HepG2 (cell line): ENCODE measurements around the gene COBLL1. TPM values are rescaled to one million over a fixed set of nuclear protein-coding genes. Genes with fewer than 3 reads are reported as not detected.

Experiments
- ARNT ChIP-seq: fragments of 450-650 bp; IDR thresholded peaks from 2 replicates; pipeline ENCODE4 v1.6.1; 2017
- ATRX ChIP-seq: sonication (generic); formaldehyde crosslinking; IDR thresholded peaks from 2 replicates; pipeline ENCODE4 v1.4.0; 2020; ENCODE audit warnings: missing genetic modification reagents, borderline replicate concordance
- GATAD2A ChIP-seq: IDR thresholded peaks from 2 replicates; pipeline ENCODE4 v1.6.1; 2016
- IRF2 ChIP-seq: IDR thresholded peaks from 2 replicates; pipeline ENCODE4 v1.6.1; 2018; ENCODE audit warnings: missing genetic modification reagents, missing compliant biosample characterization
- KAT7 ChIP-seq: IDR thresholded peaks from 2 replicates; pipeline ENCODE4 v1.6.1; 2018; ENCODE audit warnings: borderline replicate concordance, missing compliant biosample characterization
- MIXL1 ChIP-seq: IDR thresholded peaks from 2 replicates; pipeline ENCODE4 v1.6.1; 2016
- POLR2A ChIP-seq, 2 experiments: IDR thresholded peaks; 2 replicates each; pipeline ENCODE4 v1.6.1; 2011; ENCODE audit warnings: low read depth in 2 of 2, low read length in 2 of 2, mild to moderate bottlenecking in 1 of 2, moderate library complexity in 1 of 2; ENCODE audit not compliant: insufficient read depth in 1 of 2
- SATB2 ChIP-seq: sonication (generic); formaldehyde crosslinking; IDR thresholded peaks from 2 replicates; pipeline ENCODE4 v1.5.0; 2020; ENCODE audit warnings: missing genetic modification reagents
- SP140L ChIP-seq: sonication (generic); formaldehyde crosslinking; IDR thresholded peaks from 2 replicates; pipeline ENCODE4 v1.4.0; 2020; ENCODE audit warnings: missing genetic modification reagents, borderline replicate concordance
- STAT5B ChIP-seq: sonication (generic); formaldehyde crosslinking; IDR thresholded peaks from 2 replicates; pipeline ENCODE4 v1.4.0; 2020; ENCODE audit warnings: missing genetic modification reagents
- TBX3 ChIP-seq: fragments of 450-650 bp; IDR thresholded peaks from 2 replicates; pipeline ENCODE4 v1.6.1; 2017; ENCODE audit warnings: antibody characterized with exemption, mild to moderate bottlenecking, inconsistent platforms, borderline replicate concordance
- TOPORS ChIP-seq: sonication (generic); formaldehyde crosslinking; IDR thresholded peaks from 2 replicates; pipeline ENCODE4 v1.8.0; 2023; ENCODE audit warnings: mild to moderate bottlenecking, missing genetic modification reagents
- ZC3H13 ChIP-seq: sonication (generic); formaldehyde crosslinking; IDR thresholded peaks from 2 replicates; pipeline ENCODE4 v1.8.1; 2023; ENCODE audit warnings: mild to moderate bottlenecking, missing genetic modification reagents, moderate library complexity
- ZMYM4 ChIP-seq: sonication (generic); formaldehyde crosslinking; IDR thresholded peaks from 2 replicates; pipeline ENCODE4 v1.8.1; 2023; ENCODE audit warnings: mild to moderate bottlenecking, missing genetic modification reagents
- ZNF274 ChIP-seq: sonication (generic); formaldehyde crosslinking; IDR thresholded peaks from 2 replicates; pipeline ENCODE4 v1.5.1; 2020; ENCODE audit warnings: mild to moderate bottlenecking, missing genetic modification reagents
- ZNF510 ChIP-seq: sonication (generic); formaldehyde crosslinking; IDR thresholded peaks from 2 replicates; pipeline ENCODE4 v1.4.0; 2020; ENCODE audit warnings: low read depth, mild to moderate bottlenecking, missing genetic modification reagents
- ZNF614 ChIP-seq: IDR thresholded peaks from 2 replicates; pipeline ENCODE4 v1.6.1; 2018; ENCODE audit warnings: missing biosample characterization, missing genetic modification reagents, inconsistent platforms, borderline replicate concordance
- ZNF619 ChIP-seq: sonication (generic); formaldehyde crosslinking; IDR thresholded peaks from 2 replicates; pipeline ENCODE4 v1.4.0; 2020; ENCODE audit warnings: mild to moderate bottlenecking, missing genetic modification reagents
- ZNF780A ChIP-seq: sonication (generic); formaldehyde crosslinking; IDR thresholded peaks from 2 replicates; pipeline ENCODE4 v1.8.0; 2022; ENCODE audit warnings: mild to moderate bottlenecking, missing genetic modification reagents, moderate library complexity
- polyA plus RNA-seq, 8 experiments: library from polyadenylated mRNA; depleted of rRNA in 3 of 8; stranded (reverse) in 7 of 8; unstranded in 1 of 8; fragments of >200 nt; fragmentation: Illumina TruSeq in 4 of 8; extraction: Trizol in 4 of 8; gene quantifications; 2 replicates each; pipeline versions ENCODE4 v1.2.1 to v1.2.3, GENCODE V29; 2011 to 2016; ENCODE audit warnings: low read depth in 4 of 8, missing spikeins in 1 of 8, mixed read lengths in 1 of 8; ENCODE audit not compliant: insufficient read depth in 1 of 8
- total RNA-seq, 5 experiments: library from RNA; depleted of rRNA; stranded (reverse); fragments of >200 nt; fragmentation: Illumina TruSeq; extraction: Trizol; gene quantifications; 2 replicates each; pipeline ENCODE4 v1.2.3, GENCODE V29; 2016; ENCODE audit warnings: low read depth in 1 of 5
- TF ChIP-seq, protein P1 (sequence below): sonication (generic); formaldehyde crosslinking; IDR thresholded peaks from 2 replicates; pipeline ENCODE4 v1.8.1; 2022; ENCODE audit warnings: low read depth, mild to moderate bottlenecking, missing genetic modification reagents
- TF ChIP-seq, protein P2 (sequence below): sonication (generic); formaldehyde crosslinking; conservative IDR thresholded peaks from 2 replicates; pipeline ENCODE4 v1.8.0; 2022; ENCODE audit warnings: missing genetic modification reagents
- TF ChIP-seq, protein P3 (sequence below): sonication (generic); formaldehyde crosslinking; IDR thresholded peaks from 2 replicates; pipeline ENCODE4 v1.4.0; 2020; ENCODE audit warnings: missing genetic modification reagents
- TF ChIP-seq, protein P4 (sequence below): sonication (generic); formaldehyde crosslinking; IDR thresholded peaks from 2 replicates; pipeline ENCODE4 v1.8.0; 2022; ENCODE audit warnings: mild to moderate bottlenecking, missing genetic modification reagents, moderate library complexity
- TF ChIP-seq, protein P5 (sequence below): sonication (generic); formaldehyde crosslinking; IDR thresholded peaks from 2 replicates; pipeline ENCODE4 v1.8.1; 2023; ENCODE audit warnings: missing genetic modification reagents, mild to moderate bottlenecking, borderline replicate concordance

The COBLL1 gene
- total and polyA plus RNA-seq, 2 of the 13 experiments (the other 11 are each of a cell fraction or from before 2014, with no cell fraction given): 32.6 to 86.8 TPM

DNA sequence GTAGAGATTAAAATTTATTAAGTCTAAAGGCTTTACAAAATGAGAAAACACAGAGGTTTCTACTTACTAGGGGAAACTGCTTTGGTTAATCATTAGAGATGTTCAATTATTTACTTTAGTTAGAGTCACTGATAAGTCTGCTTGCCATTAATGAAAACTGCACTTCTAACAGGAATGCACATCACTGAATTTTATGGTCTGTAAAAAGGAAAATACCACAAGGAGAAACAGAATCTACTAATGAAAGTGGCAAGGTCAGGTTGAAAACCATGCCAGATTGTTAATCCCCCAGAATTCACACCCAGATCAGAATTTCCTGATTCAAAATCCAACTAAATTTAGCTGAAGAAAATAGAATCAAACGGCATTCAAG, 129.9 kb downstream of the COBLL1 start (continued):
- TF ChIP-seq KAT7 (CRISPR knock-in tag) (0 out of 2 replicates have a peak, but pooled peaks have one; percentile 32), ATRX (CRISPR knock-in tag) (no peak), SATB2 (CRISPR knock-in tag) (peak; percentile 39; the same call in 1 of the 2 replicates), STAT5B (no peak), ZNF614 (CRISPR knock-in tag) (no peak), ZNF780A (CRISPR knock-in tag) (no peak), ZMYM4 (CRISPR knock-in tag) (no peak), MIXL1 (CRISPR knock-in tag) (peak; percentile 54; the same call in 1 of the 2 replicates), GATAD2A (CRISPR knock-in tag) (no peak; the same call in 1 of the 2 replicates), ZNF510 (CRISPR knock-in tag) (no peak), ARNT (no peak), POLR2A (IDR thresholded peaks at IDR 0.05; ENCODE audit: insufficient read depth in 1 of 2, low read depth in 2 of 2, low read length in 2 of 2) (no peak; a peak in 1 of 4 replicates), SP140L (CRISPR knock-in tag) (no peak), ZC3H13 (CRISPR knock-in tag) (no peak), TOPORS (CRISPR knock-in tag) (no peak), ZNF274 (CRISPR knock-in tag) (no peak), TBX3 (no peak; the same call in 1 of the 2 replicates), ZNF619 (CRISPR knock-in tag) (no peak), IRF2 (CRISPR knock-in tag) (no peak)
- TF ChIP-seq, protein P1, sequence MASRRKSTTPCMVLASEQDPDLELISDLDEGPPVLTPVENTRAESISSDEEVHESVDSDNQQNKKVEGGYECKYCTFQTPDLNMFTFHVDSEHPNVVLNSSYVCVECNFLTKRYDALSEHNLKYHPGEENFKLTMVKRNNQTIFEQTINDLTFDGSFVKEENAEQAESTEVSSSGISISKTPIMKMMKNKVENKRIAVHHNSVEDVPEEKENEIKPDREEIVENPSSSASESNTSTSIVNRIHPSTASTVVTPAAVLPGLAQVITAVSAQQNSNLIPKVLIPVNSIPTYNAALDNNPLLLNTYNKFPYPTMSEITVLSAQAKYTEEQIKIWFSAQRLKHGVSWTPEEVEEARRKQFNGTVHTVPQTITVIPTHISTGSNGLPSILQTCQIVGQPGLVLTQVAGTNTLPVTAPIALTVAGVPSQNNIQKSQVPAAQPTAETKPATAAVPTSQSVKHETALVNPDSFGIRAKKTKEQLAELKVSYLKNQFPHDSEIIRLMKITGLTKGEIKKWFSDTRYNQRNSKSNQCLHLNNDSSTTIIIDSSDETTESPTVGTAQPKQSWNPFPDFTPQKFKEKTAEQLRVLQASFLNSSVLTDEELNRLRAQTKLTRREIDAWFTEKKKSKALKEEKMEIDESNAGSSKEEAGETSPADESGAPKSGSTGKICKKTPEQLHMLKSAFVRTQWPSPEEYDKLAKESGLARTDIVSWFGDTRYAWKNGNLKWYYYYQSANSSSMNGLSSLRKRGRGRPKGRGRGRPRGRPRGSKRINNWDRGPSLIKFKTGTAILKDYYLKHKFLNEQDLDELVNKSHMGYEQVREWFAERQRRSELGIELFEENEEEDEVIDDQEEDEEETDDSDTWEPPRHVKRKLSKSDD (CRISPR knock-in tag): no peak
- TF ChIP-seq, protein P2, sequence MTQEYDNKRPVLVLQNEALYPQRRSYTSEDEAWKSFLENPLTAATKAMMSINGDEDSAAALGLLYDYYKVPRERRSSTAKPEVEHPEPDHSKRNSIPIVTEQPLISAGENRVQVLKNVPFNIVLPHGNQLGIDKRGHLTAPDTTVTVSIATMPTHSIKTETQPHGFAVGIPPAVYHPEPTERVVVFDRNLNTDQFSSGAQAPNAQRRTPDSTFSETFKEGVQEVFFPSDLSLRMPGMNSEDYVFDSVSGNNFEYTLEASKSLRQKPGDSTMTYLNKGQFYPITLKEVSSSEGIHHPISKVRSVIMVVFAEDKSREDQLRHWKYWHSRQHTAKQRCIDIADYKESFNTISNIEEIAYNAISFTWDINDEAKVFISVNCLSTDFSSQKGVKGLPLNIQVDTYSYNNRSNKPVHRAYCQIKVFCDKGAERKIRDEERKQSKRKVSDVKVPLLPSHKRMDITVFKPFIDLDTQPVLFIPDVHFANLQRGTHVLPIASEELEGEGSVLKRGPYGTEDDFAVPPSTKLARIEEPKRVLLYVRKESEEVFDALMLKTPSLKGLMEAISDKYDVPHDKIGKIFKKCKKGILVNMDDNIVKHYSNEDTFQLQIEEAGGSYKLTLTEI (CRISPR knock-in tag): no peak
- TF ChIP-seq, protein P3, sequence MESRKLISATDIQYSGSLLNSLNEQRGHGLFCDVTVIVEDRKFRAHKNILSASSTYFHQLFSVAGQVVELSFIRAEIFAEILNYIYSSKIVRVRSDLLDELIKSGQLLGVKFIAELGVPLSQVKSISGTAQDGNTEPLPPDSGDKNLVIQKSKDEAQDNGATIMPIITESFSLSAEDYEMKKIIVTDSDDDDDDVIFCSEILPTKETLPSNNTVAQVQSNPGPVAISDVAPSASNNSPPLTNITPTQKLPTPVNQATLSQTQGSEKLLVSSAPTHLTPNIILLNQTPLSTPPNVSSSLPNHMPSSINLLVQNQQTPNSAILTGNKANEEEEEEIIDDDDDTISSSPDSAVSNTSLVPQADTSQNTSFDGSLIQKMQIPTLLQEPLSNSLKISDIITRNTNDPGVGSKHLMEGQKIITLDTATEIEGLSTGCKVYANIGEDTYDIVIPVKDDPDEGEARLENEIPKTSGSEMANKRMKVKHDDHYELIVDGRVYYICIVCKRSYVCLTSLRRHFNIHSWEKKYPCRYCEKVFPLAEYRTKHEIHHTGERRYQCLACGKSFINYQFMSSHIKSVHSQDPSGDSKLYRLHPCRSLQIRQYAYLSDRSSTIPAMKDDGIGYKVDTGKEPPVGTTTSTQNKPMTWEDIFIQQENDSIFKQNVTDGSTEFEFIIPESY (CRISPR knock-in tag): no peak
- TF ChIP-seq, protein P4, sequence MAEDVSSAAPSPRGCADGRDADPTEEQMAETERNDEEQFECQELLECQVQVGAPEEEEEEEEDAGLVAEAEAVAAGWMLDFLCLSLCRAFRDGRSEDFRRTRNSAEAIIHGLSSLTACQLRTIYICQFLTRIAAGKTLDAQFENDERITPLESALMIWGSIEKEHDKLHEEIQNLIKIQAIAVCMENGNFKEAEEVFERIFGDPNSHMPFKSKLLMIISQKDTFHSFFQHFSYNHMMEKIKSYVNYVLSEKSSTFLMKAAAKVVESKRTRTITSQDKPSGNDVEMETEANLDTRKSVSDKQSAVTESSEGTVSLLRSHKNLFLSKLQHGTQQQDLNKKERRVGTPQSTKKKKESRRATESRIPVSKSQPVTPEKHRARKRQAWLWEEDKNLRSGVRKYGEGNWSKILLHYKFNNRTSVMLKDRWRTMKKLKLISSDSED (CRISPR knock-in tag): no peak
- TF ChIP-seq, protein P5, sequence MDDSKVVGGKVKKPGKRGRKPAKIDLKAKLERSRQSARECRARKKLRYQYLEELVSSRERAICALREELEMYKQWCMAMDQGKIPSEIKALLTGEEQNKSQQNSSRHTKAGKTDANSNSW (CRISPR knock-in tag): no peak
